GM23338 (cell line): ENCODE results near the gene TMEM176B.

ENCODE experiments used
- CREB1 ChIP-seq: fragments of 250-450 bp; sonication (Bioruptor Pico); IDR thresholded peaks from 2 replicates; pipeline ENCODE4 v1.5.0; 2020; ENCODE audit warnings: low read depth, mild to moderate bottlenecking, moderate library complexity
- CTCF ChIP-seq, 2 experiments: fragments of 200-600 bp in 1 of 2; sonication (generic) in 1 of 2; conservative IDR thresholded peaks; 2 replicates each; pipeline versions ENCODE4 v1.5.1 to v1.6.1; 2016 to 2017; ENCODE audit warnings: antibody characterized with exemption in 2 of 2, low read depth in 2 of 2, mild to moderate bottlenecking in 2 of 2, moderate library complexity in 1 of 2
- EZH2 ChIP-seq: fragments of 200-600 bp; sonication (generic); IDR thresholded peaks from one replicate; pipeline ENCODE4 v1.8.0; 2017; ENCODE audit warnings: antibody characterized with exemption, mild to moderate bottlenecking, low read depth; ENCODE audit not compliant: unreplicated experiment
- EZH2phosphoT487 ChIP-seq: fragments of 200-600 bp; sonication (generic); IDR thresholded peaks from one replicate; pipeline ENCODE4 v1.8.1; 2018; ENCODE audit warnings: antibody characterized with exemption; ENCODE audit not compliant: unreplicated experiment
- JUNB ChIP-seq: IDR thresholded peaks from one replicate; pipeline ENCODE4 v1.6.1; 2016; ENCODE audit warnings: antibody characterized with exemption; ENCODE audit not compliant: unreplicated experiment
- NANOG ChIP-seq: IDR thresholded peaks from 2 replicates; pipeline ENCODE4 v1.6.1; 2016; ENCODE audit warnings: antibody characterized with exemption, borderline replicate concordance
- POLR2AphosphoS5 ChIP-seq: IDR thresholded peaks from 2 replicates; pipeline ENCODE4 v1.6.1; 2016; ENCODE audit warnings: antibody characterized with exemption, low read depth
- REST ChIP-seq: IDR thresholded peaks from one replicate; pipeline ENCODE4 v1.6.1; 2018; ENCODE audit warnings: antibody characterized with exemption; ENCODE audit not compliant: unreplicated experiment
- STAT1 ChIP-seq: IDR thresholded peaks from one replicate; pipeline ENCODE4 v1.6.1; 2016; ENCODE audit warnings: antibody characterized with exemption; ENCODE audit not compliant: unreplicated experiment
- ZNF114 ChIP-seq: fragments of 250-450 bp; sonication (Bioruptor Pico); IDR thresholded peaks from 2 replicates; pipeline ENCODE4 v1.5.0; 2020; ENCODE audit warnings: mild to moderate bottlenecking, moderate library complexity
- ZNF331 ChIP-seq: fragments of 250-450 bp; sonication (Bioruptor Pico); IDR thresholded peaks from 2 replicates; pipeline ENCODE4 v1.5.0; 2020; ENCODE audit warnings: low read depth, mild to moderate bottlenecking, moderate library complexity
- TF ChIP-seq, protein P1 (sequence below): fragments of 250-450 bp; sonication (Bioruptor Pico); IDR thresholded peaks from 2 replicates; pipeline ENCODE4 v1.5.0; 2020; ENCODE audit warnings: mild to moderate bottlenecking, moderate library complexity
- TF ChIP-seq, protein P2 (sequence below): IDR thresholded peaks from 2 replicates; pipeline ENCODE4 v1.6.1; 2016; ENCODE audit warnings: antibody characterized with exemption

GRCh38 chr7:150753826-150754603 lies 46.1 kb downstream of the TMEM176B start:
- TF ChIP-seq CTCF (conservative IDR thresholded peaks at IDR 0.05; ENCODE audit: low read depth in 2 of 2): peak; percentile 64 to 72
- TF ChIP-seq REST: no peak
- no peak for TF ChIP-seq EZH2
- TF ChIP-seq JUNB: no peak
- TF ChIP-seq NANOG: no peak
- TF ChIP-seq, protein P1, sequence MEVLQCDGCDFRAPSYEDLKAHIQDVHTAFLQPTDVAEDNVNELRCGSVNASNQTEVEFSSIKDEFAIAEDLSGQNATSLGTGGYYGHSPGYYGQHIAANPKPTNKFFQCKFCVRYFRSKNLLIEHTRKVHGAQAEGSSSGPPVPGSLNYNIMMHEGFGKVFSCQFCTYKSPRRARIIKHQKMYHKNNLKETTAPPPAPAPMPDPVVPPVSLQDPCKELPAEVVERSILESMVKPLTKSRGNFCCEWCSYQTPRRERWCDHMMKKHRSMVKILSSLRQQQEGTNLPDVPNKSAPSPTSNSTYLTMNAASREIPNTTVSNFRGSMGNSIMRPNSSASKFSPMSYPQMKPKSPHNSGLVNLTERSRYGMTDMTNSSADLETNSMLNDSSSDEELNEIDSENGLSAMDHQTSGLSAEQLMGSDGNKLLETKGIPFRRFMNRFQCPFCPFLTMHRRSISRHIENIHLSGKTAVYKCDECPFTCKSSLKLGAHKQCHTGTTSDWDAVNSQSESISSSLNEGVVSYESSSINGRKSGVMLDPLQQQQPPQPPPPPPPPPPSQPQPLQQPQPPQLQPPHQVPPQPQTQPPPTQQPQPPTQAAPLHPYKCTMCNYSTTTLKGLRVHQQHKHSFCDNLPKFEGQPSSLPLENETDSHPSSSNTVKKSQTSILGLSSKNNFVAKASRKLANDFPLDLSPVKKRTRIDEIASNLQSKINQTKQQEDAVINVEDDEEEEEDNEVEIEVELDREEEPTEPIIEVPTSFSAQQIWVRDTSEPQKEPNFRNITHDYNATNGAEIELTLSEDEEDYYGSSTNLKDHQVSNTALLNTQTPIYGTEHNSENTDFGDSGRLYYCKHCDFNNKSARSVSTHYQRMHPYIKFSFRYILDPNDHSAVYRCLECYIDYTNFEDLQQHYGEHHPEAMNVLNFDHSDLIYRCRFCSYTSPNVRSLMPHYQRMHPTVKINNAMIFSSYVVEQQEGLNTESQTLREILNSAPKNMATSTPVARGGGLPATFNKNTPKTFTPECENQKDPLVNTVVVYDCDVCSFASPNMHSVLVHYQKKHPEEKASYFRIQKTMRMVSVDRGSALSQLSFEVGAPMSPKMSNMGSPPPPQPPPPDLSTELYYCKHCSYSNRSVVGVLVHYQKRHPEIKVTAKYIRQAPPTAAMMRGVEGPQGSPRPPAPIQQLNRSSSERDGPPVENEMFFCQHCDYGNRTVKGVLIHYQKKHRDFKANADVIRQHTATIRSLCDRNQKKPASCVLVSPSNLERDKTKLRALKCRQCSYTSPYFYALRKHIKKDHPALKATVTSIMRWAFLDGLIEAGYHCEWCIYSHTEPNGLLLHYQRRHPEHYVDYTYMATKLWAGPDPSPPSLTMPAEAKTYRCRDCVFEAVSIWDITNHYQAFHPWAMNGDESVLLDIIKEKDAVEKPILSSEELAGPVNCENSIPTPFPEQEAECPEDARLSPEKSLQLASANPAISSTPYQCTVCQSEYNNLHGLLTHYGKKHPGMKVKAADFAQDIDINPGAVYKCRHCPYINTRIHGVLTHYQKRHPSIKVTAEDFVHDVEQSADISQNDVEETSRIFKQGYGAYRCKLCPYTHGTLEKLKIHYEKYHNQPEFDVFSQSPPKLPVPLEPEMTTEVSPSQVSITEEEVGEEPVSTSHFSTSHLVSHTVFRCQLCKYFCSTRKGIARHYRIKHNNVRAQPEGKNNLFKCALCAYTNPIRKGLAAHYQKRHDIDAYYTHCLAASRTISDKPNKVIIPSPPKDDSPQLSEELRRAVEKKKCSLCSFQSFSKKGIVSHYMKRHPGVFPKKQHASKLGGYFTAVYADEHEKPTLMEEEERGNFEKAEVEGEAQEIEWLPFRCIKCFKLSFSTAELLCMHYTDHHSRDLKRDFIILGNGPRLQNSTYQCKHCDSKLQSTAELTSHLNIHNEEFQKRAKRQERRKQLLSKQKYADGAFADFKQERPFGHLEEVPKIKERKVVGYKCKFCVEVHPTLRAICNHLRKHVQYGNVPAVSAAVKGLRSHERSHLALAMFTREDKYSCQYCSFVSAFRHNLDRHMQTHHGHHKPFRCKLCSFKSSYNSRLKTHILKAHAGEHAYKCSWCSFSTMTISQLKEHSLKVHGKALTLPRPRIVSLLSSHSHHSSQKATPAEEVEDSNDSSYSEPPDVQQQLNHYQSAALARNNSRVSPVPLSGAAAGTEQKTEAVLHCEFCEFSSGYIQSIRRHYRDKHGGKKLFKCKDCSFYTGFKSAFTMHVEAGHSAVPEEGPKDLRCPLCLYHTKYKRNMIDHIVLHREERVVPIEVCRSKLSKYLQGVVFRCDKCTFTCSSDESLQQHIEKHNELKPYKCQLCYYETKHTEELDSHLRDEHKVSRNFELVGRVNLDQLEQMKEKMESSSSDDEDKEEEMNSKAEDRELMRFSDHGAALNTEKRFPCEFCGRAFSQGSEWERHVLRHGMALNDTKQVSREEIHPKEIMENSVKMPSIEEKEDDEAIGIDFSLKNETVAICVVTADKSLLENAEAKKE (CRISPR knock-in tag): no peak
- TF ChIP-seq CREB1 (CRISPR knock-in tag): no peak
- TF ChIP-seq POLR2AphosphoS5: no peak
- TF ChIP-seq, protein P2, sequence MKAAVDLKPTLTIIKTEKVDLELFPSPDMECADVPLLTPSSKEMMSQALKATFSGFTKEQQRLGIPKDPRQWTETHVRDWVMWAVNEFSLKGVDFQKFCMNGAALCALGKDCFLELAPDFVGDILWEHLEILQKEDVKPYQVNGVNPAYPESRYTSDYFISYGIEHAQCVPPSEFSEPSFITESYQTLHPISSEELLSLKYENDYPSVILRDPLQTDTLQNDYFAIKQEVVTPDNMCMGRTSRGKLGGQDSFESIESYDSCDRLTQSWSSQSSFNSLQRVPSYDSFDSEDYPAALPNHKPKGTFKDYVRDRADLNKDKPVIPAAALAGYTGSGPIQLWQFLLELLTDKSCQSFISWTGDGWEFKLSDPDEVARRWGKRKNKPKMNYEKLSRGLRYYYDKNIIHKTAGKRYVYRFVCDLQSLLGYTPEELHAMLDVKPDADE: no peak
- no peak for TF ChIP-seq ZNF331 (CRISPR knock-in tag)
- TF ChIP-seq EZH2phosphoT487: no peak
- no peak for TF ChIP-seq STAT1
- TF ChIP-seq ZNF114 (CRISPR knock-in tag): no peak
